HG02588 (cell line): ENCODE results near the gene SIRT7.

Experiments used
- ATAC-seq: cut with Tn5 transposase; IDR thresholded peaks from one replicate; pipeline ENCODE4 v1.9.1; 2021; ENCODE audit warnings: mild to moderate bottlenecking, moderate library complexity; ENCODE audit not compliant: unreplicated experiment

Gene SIRT7, protein sequence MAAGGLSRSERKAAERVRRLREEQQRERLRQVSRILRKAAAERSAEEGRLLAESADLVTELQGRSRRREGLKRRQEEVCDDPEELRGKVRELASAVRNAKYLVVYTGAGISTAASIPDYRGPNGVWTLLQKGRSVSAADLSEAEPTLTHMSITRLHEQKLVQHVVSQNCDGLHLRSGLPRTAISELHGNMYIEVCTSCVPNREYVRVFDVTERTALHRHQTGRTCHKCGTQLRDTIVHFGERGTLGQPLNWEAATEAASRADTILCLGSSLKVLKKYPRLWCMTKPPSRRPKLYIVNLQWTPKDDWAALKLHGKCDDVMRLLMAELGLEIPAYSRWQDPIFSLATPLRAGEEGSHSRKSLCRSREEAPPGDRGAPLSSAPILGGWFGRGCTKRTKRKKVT

GRCh38 chr17:81917565-81918332 lies at the start of gene SIRT7:
Gene SIRT7 (minus strand): TSS chr17:81918176. CDS start chr17:81918131, 45 bp downstream.
- ATAC-seq, result no peak

DNA sequence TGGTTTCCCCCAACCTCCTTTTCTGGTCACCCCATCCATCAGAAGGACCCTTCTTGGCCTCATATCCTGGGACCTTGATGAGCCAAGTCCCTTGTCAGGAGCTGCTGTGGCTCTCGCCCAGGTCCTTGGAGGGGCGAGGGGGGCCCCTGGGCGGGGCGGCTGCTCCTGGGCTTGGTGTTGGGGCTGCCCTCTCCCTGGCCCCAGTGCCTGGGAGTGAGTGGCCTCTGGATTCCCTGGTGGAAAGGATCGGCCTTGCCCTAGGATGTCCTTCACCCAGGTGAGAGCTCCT lies 49.2 kb upstream of the SIRT7 start:
- no peak for ATAC-seq

GRCh38 chr17:81966343-81967243 lies 48.6 kb upstream of the SIRT7 start:
- no peak for ATAC-seq

DNA sequence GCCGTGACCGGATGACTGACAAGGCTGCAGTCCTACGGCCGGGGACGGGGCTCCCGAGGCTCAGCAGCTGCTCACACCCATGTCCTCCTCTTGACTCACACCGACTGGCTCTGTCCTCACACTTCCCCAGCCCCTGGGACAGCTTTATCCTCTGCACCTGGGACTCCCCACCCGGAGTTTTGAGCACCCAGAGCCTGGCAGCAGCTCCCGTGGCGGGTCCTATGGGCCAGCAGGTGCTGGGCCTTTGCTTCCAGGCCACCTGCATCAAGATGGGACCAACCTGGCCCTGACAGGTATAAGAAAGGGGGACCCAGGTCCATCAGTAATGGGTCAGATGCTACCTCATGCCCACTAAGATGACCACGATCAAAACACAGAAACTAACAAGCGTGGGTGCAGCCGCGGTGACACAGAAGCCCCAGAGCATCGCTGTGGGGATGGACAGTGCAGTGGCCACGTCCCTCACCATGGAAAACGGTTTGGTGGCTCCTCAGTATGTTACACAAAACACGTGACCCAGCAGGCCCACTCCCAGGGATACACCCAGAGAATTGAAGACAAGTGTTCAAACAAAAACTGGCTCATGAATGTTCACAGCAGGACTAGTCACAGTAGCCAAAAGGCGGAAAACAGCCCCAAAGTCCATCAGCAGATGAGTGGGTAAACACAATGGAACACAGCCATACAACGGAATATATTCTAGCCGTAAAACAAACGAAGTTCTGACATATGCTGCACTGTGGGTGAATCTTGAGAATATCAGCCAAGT lies 46.3 kb upstream of the SIRT7 start:
- no peak for ATAC-seq

DNA sequence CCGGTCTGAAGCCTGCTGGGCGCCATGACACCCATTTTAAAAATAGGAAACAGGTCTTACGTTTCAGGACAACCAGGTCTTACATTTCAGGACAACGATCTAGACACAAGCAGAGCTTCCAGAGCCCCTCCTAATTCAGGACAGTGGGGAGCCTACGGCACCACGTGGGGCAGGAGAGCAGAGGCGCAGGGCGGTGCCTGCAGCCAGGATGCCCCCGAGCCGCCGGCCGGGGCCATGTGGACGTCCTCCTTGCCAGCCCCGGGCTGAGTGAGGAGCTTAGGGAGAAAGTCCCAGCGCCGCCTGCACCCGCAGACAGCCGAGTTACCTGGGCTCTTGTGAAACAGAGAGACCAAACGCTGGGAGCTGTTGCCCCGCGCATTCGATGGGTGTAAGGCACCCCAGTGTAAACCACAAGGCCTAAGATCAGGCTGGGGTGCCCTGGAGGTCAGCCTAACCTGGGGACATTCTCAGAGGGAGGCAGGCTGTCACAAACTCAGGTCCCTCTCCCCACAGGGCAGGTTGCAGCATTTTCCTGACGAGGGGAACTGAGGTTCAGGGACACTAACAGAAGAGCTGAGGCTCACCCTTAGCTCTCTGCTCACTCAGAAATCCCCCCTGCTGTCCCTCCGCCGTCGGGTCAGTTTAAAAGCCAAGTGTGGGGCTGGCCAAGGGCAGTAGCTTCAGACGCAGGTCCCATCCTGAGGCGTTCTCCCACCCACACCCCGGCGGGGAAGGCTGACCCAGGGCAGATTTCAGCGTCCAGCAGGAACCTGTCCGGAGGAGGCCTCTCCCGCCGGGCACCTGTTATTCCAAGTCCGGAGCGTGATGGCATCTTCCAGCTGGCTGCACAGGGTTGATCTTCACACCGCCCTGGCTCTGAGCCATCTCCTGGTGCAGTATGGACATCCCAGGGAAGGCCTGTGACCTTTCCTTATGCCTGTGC lies 44.8 kb upstream of the SIRT7 start:
- ATAC-seq, result no peak

- no peak for ATAC-seq
Measured at GRCh38 chr17:81961521-81962498, 43.8 kb upstream of the SIRT7 start.

DNA sequence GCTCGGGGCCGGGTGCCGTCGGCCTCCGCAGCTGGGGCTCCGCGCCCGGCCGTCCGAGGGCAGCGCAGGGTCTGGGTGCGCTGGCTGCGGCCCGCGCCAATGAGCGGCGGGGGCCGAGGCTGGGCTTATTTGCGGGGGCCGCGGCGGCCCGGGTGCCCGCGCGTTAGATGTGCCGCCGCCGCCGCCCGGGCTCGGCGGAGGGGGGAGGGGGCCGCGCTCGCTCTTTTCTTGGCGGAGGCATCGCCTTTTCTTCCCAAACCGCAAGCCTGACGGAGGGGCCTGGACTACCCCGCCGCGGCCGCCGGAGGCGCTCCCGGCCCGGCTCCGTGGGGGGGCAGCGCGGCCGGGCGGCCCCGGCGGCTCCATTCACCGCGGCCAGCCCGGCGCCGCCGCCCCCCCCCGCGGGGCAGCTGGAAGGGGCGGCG lies 43.1 kb upstream of the SIRT7 start, which contains the start of gene NOTUM:
Gene NOTUM, minus strand, starts transcription at position 101 of the 425 bp plus-strand sequence. CDS start 278 bp downstream, outside the sequence.
- no peak for ATAC-seq

GRCh38 chr17:81960130-81960958 lies 42.4 kb upstream of the SIRT7 start:
- no peak for ATAC-seq

GRCh38 chr17:81959362-81960129 lies 41.6 kb upstream of the SIRT7 start:
- ATAC-seq, result no peak

GRCh38 chr17:81958633-81959342 lies 40.8 kb upstream of the SIRT7 start:
- ATAC-seq, result no peak

DNA sequence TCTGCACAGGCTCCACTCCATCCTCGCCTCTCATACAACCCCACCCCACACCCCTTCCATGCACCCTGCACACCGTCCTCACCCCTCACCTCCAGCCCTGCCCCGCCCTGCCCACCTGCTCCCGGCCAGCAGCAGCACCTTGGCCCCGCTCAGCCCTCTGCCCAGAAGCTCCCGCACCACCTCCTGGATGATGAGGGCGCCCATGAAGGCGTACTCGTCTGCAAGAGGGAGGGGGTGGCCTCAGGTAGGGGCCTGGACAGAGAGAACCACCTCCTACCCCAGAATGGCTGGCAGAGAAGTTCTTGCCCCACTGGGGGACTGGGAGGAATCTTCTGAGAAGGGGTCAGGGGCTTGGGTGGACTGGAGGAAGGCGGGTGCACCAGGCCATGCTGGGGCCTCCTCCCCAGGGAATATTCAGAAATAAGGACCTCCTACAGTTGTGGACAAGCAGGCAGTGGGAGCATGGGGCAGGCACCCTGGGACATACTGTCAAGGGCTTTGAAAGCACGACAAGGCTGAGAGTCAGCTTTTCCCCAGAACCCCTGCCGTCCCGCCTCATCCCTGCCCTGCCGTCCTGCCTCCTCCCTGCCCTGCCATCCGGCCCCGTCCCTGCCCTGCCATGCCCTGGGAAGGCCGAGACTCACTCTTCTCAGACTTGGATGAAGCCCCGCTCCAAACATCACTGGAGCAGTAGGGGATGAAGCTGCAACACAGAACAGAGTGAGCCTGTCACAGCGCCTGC lies 39.9 kb upstream of the SIRT7 start:
- no peak for ATAC-seq

GRCh38 chr17:81956607-81957589 lies 38.9 kb upstream of the SIRT7 start:
- no peak for ATAC-seq

DNA sequence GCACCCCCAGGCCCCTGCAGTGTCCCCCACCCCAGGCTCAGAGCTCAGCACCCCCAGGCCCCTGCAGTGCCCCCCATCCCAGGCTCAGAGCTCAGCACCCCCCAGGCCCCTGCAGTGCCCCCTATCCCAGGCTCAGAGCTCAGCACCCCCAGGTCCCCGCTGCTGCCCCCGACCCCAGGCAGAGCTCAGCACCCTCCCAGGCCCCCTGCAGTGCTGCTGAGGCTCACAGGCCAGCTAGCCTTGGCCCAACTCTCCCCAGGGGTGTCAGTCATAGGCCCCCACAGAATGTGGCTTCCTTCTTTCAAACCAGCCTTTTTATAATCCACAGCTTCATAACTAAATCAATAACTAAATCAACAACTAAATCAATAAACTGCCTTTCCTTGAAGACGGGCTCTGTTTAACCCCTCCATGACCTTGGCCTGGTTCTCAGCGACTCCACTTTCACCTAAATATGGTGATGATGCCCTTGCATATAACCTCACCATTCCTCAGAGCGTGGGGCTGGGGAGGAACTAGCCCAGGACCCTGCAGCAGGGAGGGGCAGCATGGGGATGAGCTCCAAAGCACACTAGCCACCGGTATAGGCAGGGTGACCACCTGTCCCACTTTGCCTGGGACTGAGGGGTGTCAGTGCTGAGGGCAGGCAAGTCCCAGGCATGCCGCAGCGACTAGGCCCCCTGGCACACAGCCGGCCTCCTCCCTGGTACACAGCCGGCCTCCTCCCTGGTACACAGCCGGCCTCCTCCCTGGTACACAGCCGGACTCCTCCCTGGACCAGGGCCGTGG lies 38.0 kb upstream of the SIRT7 start:
- no peak for ATAC-seq
